Mesenchymal stem cell (in vitro differentiated cells and primary cell): ENCODE results near the gene NDST1.

Source experiments
- DNase-seq: peaks from one replicate; pipeline ENCODE4 v3.0.0-alpha.2; 2013
- H2AFZ ChIP-seq: one replicate; pipeline ENCODE4 v1.6.1; 2013; ENCODE audit warnings: low read depth, mild to moderate bottlenecking, control low read depth, inconsistent platforms, low read length, moderate library complexity
- H2AK5ac ChIP-seq: 2 replicates; pipeline ENCODE4 v1.6.1; 2013; ENCODE audit warnings: low read length, moderate library complexity, mild to moderate bottlenecking, inconsistent platforms; ENCODE audit not compliant: severe bottlenecking
- H2BK120ac ChIP-seq: one replicate; pipeline ENCODE4 v1.6.1; 2013; ENCODE audit warnings: low read depth, mild to moderate bottlenecking, inconsistent platforms, low read length, moderate library complexity
- H2BK12ac ChIP-seq, 2 experiments: one replicate each; pipeline ENCODE4 v1.6.1; 2013; ENCODE audit warnings: inconsistent platforms in 2 of 2, low read length in 2 of 2, mild to moderate bottlenecking in 2 of 2, moderate library complexity in 2 of 2, control low read depth in 1 of 2
- H2BK15ac ChIP-seq: one replicate; pipeline ENCODE4 v1.6.1; 2013; ENCODE audit warnings: mild to moderate bottlenecking, low read depth, inconsistent platforms; ENCODE audit not compliant: poor library complexity, severe bottlenecking
- H2BK5ac ChIP-seq: 2 replicates; pipeline ENCODE4 v1.6.1; 2013; ENCODE audit warnings: low read depth, mild to moderate bottlenecking, low read length, control low read depth, inconsistent platforms; ENCODE audit not compliant: poor library complexity, severe bottlenecking
- H3K14ac ChIP-seq, 2 experiments: one replicate each; pipeline ENCODE4 v1.6.1; 2013; ENCODE audit warnings: inconsistent platforms in 2 of 2, low read length in 2 of 2, control low read depth in 1 of 2, mild to moderate bottlenecking in 1 of 2, moderate library complexity in 1 of 2
- H3K18ac ChIP-seq, 2 experiments: one replicate each; pipeline ENCODE4 v1.6.1; 2013; ENCODE audit warnings: inconsistent platforms in 2 of 2, low read length in 2 of 2, control low read depth in 1 of 2, low read depth in 1 of 2, mild to moderate bottlenecking in 1 of 2
- H3K23ac ChIP-seq, 2 experiments: one replicate each; pipeline ENCODE4 v1.6.1; 2013; ENCODE audit warnings: inconsistent platforms in 2 of 2, low read length in 2 of 2, mild to moderate bottlenecking in 2 of 2, moderate library complexity in 2 of 2, control low read depth in 1 of 2
- H3K27ac ChIP-seq: 2 replicates; pipeline ENCODE4 v1.5.1; 2013; ENCODE audit warnings: mild to moderate bottlenecking, moderate library complexity, low read length, control low read depth, inconsistent platforms; ENCODE audit not compliant: poor library complexity, severe bottlenecking
- H3K27me3 ChIP-seq, 2 experiments: 2 replicates each; pipeline versions ENCODE4 v1.6.1 to v1.7.0; 2013; ENCODE audit warnings: low read length in 2 of 2, mild to moderate bottlenecking in 2 of 2, moderate library complexity in 2 of 2, control low read depth in 1 of 2, inconsistent platforms in 1 of 2; ENCODE audit not compliant: control insufficient read depth in 1 of 2, insufficient read depth in 1 of 2
- H3K36me3 ChIP-seq, 2 experiments: 2 replicates each; pipeline versions ENCODE4 v1.6.1 to v1.7.0; 2013; ENCODE audit warnings: low read length in 2 of 2, control low read depth in 1 of 2, inconsistent platforms in 1 of 2, low read depth in 1 of 2, mild to moderate bottlenecking in 1 of 2; ENCODE audit not compliant: insufficient read depth in 2 of 2, control insufficient read depth in 1 of 2
- H3K4ac ChIP-seq, 2 experiments: one replicate each; pipeline ENCODE4 v1.6.1; 2013; ENCODE audit warnings: inconsistent platforms in 2 of 2, low read length in 2 of 2, mild to moderate bottlenecking in 2 of 2, moderate library complexity in 2 of 2, control low read depth in 1 of 2, low read depth in 1 of 2
- H3K4me1 ChIP-seq: 2 replicates; pipeline ENCODE4 v1.6.1; 2013; ENCODE audit warnings: low read depth, low read length, control low read depth; ENCODE audit not compliant: control insufficient read depth, insufficient read depth
- H3K4me2 ChIP-seq: 2 replicates; pipeline ENCODE4 v1.6.1; 2013; ENCODE audit warnings: low read length, mild to moderate bottlenecking, inconsistent platforms; ENCODE audit not compliant: poor library complexity, severe bottlenecking
- H3K4me3 ChIP-seq, 2 experiments: 2 replicates each; pipeline versions ENCODE4 v1.5.1 to v1.7.0; 2013; ENCODE audit warnings: low read length in 2 of 2, mild to moderate bottlenecking in 2 of 2, control low read depth in 1 of 2, low read depth in 1 of 2; ENCODE audit not compliant: insufficient read depth in 1 of 2
- H3K79me1 ChIP-seq: replicated peaks from 2 replicates; pipeline ENCODE4 v1.6.1; 2013; ENCODE audit warnings: mild to moderate bottlenecking, control low read depth, low read length, inconsistent platforms; ENCODE audit not compliant: poor library complexity, severe bottlenecking
- H3K9ac ChIP-seq: 2 replicates; pipeline ENCODE4 v1.7.0; 2013; ENCODE audit warnings: mild to moderate bottlenecking, low read length, moderate library complexity
- H3K9me3 ChIP-seq: 2 replicates; pipeline ENCODE4 v1.7.0; 2013; ENCODE audit warnings: mild to moderate bottlenecking, low read length; ENCODE audit not compliant: control insufficient read depth
- H4K8ac ChIP-seq: one replicate; pipeline ENCODE4 v1.6.1; 2013; ENCODE audit warnings: inconsistent platforms, mild to moderate bottlenecking, low read length, moderate library complexity
- H4K91ac ChIP-seq: one replicate; pipeline ENCODE4 v1.6.1; 2013; ENCODE audit warnings: mild to moderate bottlenecking, low read length, inconsistent platforms
- WGBS: methylation state at CpG from one replicate; pipeline ENCODE4 v1.1.7; 2013; ENCODE audit warnings: mixed read lengths; 5-methylcytosine and 5-hydroxymethylcytosine counted together

The NDST1 gene

GRCh38 chr5:150486402-150487198, 21.3 kb upstream of the NDST1 start:
- Histone ChIP-seq H3K27ac (peak overlapping the region; percentile 96), H2BK15ac (peak overlapping the region; percentile 99), H3K23ac (peak overlapping the region in 1 of 2 experiments; percentile 63), H3K27me3 (no peaks in the 10 kb centered on the region), H3K4me3 (peak overlapping the region; percentile 85 to 93), H3K79me1 (peaks cover under 1% of the 10 kb centered on the region), H2AFZ (peak overlapping the region; percentile 21), H3K9ac (peak overlapping the region; percentile 93), H2BK12ac (peak overlapping the region in 1 of 2 experiments; percentile 64), H3K4me1 (peaks cover 40% of the 10 kb centered on the region), H2BK120ac (peak overlapping the region; percentile 100), H4K91ac (peak overlapping the region; percentile 73), H3K9me3 (no peaks in the 10 kb centered on the region), H3K36me3 (peaks cover 14 to 16% of the 10 kb centered on the region in 2 experiments), H2BK5ac (peak overlapping the region; percentile 99), H3K18ac (peak overlapping the region; percentile 65 to 99), H4K8ac (peak overlapping the region; percentile 77), H3K4me2 (peak overlapping the region; percentile 82), H3K14ac (peak overlapping the region; percentile 63 to 91), H2AK5ac (peak overlapping the region; percentile 81), H3K4ac (peak overlapping the region; percentile 83 to 98)
- peak; percentile 74 for DNase-seq
- WGBS: 0% methylated on average over 15 of the region's 60 CpGs

GRCh38 chr5:150487199-150488061, 20.5 kb upstream of the NDST1 start:
- Histone ChIP-seq H4K8ac (peak overlapping the region; percentile 65), H2BK15ac (peak overlapping the region; percentile 56), H3K9me3 (no peaks in the 10 kb centered on the region), H3K18ac (peak overlapping the region; percentile 65 to 94), H3K27ac (peak overlapping the region; percentile 96), H3K4me3 (peak overlapping the region; percentile 85 to 93), H3K27me3 (no peaks in the 10 kb centered on the region), H3K23ac (no peak overlapping the region), H3K14ac (peak overlapping the region in 1 of 2 experiments; percentile 63), H3K4ac (peak overlapping the region in 1 of 2 experiments; percentile 65), H2BK5ac (peak overlapping the region; percentile 99), H3K4me1 (peaks cover 44% of the 10 kb centered on the region), H2AK5ac (peak overlapping the region; percentile 80), H2AFZ (no peak overlapping the region), H3K4me2 (peak overlapping the region; percentile 82), H2BK120ac (peak overlapping the region; percentile 36), H3K36me3 (peaks cover 16 to 19% of the 10 kb centered on the region in 2 experiments), H3K9ac (peak overlapping the region; percentile 93), H3K79me1 (no peaks in the 10 kb centered on the region), H4K91ac (peak overlapping the region; percentile 65), H2BK12ac (peak overlapping the region in 1 of 2 experiments; percentile 51)
- peak; percentile 79 for DNase-seq
- 48% methylated on average over 10 of the region's 10 CpGs for WGBS

DNA sequence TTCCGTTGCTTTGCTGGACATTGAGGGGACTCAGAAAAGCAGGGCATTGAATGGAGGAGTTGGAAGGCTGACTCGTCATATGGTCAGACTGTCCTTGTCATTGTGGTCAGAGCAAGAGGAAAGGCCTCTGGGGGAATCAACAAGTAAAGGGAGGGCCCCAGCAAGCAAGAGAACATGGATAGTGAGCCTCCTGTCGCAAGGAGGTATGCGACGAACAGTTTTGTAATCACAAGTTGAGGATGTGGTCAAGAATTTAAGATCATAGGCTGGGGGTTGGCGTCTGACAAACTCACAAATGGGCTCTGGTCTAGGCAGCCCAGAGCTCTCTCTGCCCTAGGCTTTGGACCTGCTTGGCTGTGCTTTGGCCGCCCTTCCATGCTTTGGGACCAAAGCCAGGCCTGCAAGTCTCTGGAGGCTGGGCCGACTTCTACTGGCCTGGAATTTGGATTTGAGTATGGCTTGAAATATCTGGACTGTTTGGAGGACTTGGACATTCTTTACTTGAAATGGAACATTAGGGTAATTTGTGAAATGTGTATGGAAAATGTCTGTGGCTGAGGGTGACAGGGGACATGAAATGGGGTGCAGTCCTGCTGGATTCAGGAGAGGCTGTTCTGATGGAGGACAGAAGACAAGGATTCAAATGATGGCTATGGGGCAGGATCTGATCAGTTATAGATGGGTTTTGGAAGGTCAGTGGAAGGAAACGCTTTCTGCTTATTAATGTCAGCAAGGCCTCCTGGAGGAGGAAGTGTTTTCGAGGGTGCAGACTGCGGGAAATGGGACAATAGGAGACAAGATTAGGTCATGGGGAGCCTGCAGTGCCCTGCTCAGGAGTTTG, 19.2 kb upstream of the NDST1 start:
- WGBS: 33% methylated on average over 11 of the region's 11 CpGs
- DNase-seq: peak; percentile 87

More for the DNA sequence above, 19.2 kb upstream of the NDST1 start:
- no peak overlapping the region for H2BK5ac ChIP-seq
- H3K4me2 ChIP-seq: peak overlapping the region; percentile 82
- peak overlapping the region in 1 of 2 experiments; percentile 79 for H2BK12ac ChIP-seq
- H3K79me1 ChIP-seq: no peaks in the 10 kb centered on the region
- peak overlapping the region; percentile 93 for H3K9ac ChIP-seq
- no peak overlapping the region for H2BK15ac ChIP-seq
- no peaks in the 10 kb centered on the region for H3K9me3 ChIP-seq
- H2AK5ac ChIP-seq: peak overlapping the region; percentile 75
- peak overlapping the region; percentile 63 to 68 for H3K18ac ChIP-seq
- peak overlapping the region; percentile 57 to 63 for H3K4ac ChIP-seq
- peaks cover 19 to 20% of the 10 kb centered on the region in 2 experiments for H3K36me3 ChIP-seq
- H3K23ac ChIP-seq: peak overlapping the region; percentile 59 to 67
- H2AFZ ChIP-seq: no peak overlapping the region
- no peaks in the 10 kb centered on the region for H3K27me3 ChIP-seq
- H3K14ac ChIP-seq: no peak overlapping the region
- peaks cover 51% of the 10 kb centered on the region for H3K4me1 ChIP-seq
- H2BK120ac ChIP-seq: peak overlapping the region; percentile 36
- peak overlapping the region; percentile 38 for H4K8ac ChIP-seq
- H3K4me3 ChIP-seq: peak overlapping the region in 1 of 2 experiments; percentile 85
- H3K27ac ChIP-seq: peak overlapping the region; percentile 96
- peak overlapping the region; percentile 74 for H4K91ac ChIP-seq
